Hematopoietic multipotent progenitor cell treated with erythropoietin and hydrocortisone succinate and interleukin-3 and kit ligand, for 17 days (in vitro differentiated cells): Measurements from ENCODE around the gene TMEM131L.

Experiments used
- DNase-seq: peaks from one replicate; pipeline ENCODE4 v3.0.0-alpha.2; 2015; ENCODE audit warnings: low spot score

The TMEM131L gene

DNA sequence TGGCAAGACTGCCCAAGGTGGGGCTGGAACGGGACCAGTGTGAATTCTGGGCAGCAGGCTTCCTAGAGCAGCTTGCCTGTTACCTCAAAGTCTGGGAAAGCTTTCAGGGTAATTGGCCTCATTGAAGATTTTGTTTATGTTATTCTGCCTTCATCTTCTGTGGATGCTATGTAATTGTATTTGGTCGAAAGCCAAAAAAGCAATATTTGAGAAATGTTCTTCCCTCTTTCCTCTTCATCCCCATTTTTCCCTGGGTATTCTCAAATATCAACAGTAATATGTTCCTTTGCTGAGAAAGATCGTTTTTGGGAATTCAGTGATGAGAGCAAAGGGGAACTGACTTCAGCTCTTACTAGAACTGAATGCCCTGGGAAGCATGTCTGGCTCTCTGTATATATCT, 12.9 kb downstream of the TMEM131L start:
- peak; percentile 67 for DNase-seq

DNA sequence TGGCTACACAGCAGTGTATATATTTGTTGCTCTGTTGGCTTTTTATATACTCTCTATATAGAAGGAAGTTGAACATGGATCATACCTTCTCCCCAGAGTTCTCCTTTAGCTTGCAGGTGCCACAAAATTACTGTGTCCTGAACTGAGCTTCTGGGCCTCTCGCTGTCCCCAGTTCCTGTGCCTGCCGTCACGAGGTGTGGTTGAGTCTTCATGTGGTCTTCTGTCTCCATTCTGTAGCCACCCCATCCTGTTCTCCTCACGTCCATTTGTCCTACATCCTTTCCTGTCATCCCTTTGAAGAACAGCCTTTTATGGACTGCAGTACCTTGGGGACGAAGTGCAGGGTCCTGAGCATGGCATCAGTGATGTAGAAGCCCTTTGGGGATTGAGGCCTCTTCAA, 14.5 kb downstream of the TMEM131L start:
- no peak for DNase-seq

DNA sequence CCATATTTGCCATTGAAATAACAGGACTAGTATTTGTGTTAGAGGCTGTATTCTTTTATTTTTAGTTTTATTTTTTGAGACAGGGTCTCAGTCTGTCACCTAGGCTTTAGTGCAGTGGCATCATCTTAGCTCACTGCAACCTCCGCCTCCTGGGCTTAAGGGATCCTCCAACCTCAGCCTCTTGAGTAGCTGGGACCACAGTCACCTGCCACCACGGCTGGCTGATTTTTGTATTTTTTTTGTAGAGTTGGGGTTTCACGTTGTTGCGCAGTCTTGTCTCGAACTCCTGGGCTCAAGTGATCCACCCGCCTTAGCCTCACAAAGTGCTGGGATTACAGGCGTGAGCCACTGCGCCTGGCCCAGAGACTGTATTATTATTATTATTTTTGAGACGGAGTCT, 15.3 kb downstream of the TMEM131L start:
- no peak for DNase-seq

DNA sequence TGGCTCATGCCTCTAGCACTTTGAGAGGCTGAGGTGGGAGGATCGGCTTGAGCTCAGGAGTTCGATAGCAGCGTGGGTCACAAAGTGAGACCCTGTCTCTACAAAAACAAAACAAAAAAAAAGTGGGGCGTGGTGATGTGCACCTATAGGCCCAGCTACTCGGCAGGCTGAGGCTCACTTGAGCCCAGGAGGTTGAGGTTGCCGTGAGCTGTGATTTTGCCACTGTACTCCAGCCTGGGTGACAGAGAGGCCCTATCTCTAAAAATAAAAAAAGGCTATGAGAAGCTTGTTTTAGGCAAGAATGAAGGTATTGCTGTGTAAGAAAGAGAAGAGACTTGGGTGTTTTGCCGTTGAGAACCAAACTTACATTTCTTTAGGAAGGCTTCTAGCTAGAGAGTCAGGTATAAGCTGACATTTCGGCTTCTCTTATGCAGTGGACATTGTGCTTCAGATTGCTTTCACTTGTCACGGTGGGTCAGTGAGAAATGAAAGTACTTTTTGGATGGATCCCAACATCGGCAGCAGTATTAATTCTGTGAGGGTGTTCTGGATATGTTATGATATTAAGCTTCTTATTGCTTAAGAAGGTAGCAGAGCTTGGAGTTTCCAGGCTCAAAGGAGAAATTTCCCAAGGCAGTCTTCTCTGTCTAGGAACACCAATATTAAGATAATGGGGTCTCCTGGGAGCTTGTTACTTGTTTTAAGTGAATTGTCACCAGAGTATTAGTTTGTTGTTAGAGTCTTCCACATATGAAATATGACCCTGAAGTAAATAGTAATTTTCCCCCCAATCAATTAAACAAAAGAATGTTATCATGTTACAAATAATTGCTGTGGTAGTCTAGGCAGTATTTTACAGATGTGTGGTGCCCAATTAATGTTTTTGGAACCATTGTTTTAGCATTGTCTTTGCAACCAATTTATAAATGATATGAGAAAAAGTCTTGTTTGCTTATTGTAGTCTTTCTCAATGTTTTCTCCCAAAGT, 17.6 kb downstream of the TMEM131L start:
- DNase-seq, result no peak

DNA sequence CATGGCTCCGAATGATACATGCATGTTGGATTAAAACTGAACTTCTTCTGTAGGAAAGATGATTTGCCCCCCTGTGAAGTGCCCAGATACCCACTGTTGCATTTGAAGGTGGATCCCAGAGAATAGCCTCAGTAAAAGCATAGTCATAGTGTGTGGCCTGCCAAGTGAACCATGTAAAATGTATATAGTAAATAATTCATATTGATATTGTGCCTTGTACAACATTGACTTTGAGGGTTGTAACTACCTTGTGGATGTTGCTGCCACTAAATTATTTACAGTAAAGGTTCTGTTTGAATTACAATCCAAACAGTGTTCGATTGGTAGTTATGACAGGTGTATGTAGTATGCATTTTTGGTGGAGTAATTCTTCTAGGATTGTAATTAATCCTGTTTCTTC, 19.2 kb downstream of the TMEM131L start:
- DNase-seq, result no peak

DNA sequence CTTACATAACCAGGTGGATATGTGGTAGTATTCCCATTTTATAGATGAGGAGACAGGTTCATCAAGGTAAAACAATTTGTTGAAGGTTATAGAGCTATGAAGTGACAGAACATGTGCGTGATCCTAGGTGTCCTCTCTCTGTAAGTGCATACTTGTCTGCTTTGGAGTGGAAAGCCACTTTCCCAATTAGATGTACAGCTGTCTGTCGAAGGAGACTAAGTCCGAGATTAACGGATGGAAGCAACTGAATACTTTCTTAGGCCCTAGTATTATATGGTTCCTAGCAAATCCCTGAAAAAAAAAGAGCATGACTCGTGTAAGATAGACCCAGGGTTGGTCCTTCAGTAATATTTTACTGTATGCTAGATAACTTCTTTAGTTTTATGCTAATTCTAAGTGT, 19.7 kb downstream of the TMEM131L start:
- no peak for DNase-seq

DNA sequence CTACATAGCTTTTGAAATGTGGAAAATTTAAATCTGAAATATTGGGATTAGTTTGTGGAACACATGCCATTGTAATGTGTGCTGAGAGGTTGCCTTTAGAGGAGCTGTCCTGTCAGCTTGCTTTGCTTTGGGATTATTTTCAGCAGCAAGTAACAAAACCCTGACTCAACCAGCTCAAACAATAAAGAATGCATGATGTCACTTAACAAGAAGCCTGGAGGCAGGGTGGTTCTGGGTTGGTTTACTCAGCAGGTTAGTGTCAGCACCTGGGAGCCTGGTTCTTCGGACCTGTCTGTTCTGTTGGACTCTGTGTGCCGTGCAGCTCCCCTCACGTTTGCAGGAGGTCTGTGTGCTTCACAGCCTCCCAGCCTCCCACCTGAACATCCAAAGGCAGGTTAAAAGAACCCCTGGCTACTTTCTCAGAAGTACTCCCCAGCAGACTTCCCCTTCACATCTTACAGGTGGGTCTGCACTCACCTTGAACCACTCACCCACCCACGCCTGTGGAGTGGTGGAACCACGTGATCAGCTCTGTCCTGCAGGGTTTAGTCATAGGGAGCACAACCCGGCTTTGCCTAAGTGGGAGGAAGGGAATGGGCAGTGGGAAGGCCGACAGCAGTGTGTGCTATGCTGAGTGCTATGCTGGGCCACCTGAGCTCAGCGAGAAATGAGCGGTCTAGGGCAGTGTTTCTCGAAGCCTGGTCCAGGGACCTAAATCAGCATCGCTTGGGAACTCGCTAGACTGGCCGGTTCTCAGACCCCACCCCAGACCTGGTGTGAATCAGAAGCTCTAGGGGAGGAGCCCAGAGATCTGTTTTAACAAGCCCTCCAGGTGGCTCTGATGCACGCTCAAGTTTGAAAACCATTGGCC, 20.4 kb downstream of the TMEM131L start:
- DNase-seq, result no peak

DNA sequence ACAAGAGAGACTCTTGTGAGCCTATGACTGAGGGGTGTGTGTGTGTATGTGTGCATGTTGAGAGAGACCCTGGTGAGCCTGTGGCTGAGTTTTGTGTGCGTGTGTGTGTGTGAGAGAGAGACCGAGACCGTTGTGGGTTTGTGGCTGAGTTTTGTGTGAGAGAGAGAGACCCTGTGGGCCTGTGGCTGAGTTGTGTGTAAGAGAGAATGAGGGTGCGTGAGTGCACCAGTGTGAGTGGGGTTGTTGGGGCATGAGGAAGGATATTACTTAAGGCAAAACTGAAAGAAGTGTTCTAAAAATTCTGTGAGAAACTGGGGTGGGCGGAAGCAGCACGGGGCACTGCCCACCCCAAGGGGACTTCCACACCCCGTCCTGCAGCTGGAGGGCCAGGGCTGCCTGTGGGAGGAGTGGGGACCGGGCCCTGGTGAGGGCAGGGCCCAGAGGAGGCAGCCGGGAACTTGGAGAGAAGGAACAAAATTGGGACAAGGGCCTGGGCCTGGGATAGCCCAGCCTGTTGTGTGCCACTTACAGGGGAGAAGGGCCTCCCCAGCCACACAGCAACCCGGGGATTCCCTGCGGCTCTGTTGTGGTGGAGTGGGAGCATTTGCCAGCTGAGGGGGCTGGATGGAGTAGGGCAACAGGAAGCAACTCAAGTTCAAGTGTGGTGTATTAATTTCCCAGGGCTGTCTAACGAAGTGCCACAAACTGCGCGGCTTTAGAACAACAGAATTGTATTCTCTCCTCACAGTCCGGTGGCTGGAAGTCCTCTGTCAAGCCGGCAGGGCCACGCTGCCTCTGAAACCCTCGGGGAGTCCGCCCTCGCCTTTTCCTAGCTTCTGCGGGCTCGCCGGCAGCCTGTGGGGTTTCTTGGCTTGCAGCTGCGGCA, 22.1 kb downstream of the TMEM131L start:
- DNase-seq, result no peak

DNA sequence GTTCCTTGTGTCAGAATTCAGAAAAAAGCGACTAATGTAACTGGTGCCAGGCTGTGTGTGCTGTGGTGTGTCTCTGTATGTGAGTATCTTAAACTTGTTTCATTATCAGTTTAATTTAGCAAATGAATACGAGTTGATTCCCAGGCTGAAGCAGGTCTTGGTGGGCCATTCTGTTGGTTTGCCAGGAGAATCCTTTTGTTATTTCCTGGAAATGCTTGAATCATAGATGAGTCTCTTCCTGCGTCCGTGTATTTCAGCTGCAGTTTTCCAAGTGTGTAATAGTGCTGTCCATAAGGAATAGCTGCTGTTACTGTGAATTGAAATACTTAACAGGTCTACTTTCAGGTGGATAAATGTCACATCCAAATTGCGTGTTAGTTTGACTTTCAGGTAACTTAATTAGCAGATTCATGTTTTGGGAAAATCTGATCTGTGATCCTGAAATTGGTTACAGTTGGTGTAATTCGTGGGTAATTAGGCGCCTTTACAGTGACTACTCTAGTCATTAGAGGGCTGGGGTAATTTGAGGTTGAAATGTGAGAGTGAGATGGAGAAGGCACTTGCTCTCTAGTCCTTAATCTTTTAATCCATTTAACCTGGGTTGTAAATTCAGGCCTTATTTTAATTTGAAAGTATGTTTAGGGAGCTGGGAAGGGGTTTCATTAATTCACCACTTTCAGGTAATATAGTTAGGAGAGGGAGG, 23.8 kb downstream of the TMEM131L start:
- no peak for DNase-seq

DNA sequence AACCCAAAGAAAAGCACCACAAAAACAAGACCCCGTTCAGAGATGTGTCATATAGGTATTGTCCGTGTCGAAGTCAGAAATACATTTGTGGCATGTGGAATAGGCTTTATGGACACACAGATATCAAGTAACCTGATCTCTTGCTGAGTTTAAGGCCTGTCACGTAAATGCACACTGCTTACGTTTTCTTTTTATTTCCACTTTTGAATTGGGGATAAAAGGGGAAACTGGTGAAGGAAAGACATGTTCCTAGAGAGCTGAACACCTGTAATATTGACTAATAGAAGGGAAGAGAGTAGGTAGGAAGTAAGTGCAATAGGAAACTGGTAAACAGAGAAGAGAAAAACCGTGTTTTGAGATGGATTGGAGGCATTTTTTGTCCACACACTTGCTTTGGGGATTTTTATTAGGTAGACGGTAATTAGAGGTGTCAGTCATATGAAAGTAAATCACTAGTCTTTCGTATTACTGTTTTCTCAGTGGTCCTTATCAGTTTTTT, 24.9 kb downstream of the TMEM131L start:
- DNase-seq, result no peak

DNA sequence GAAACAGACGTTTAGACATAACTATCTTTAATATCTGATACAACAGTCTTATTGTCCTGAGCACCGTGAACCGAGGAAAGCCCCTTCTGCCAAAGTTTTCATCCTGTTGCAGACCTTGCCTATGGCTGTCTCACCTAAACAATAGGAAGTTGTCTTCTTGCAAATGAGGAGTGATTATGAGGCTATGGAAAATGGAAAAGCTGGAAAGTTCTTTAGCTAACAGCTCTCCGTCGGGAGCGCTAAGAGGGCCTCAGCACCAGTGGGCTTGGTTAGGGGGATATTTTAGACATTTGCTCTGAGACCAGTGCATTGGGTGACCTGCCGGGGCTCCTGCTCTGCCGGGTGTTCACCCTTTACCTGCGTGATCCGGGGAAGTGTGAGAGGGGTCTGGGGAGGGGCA, 28.4 kb downstream of the TMEM131L start:
- no peak for DNase-seq

DNA sequence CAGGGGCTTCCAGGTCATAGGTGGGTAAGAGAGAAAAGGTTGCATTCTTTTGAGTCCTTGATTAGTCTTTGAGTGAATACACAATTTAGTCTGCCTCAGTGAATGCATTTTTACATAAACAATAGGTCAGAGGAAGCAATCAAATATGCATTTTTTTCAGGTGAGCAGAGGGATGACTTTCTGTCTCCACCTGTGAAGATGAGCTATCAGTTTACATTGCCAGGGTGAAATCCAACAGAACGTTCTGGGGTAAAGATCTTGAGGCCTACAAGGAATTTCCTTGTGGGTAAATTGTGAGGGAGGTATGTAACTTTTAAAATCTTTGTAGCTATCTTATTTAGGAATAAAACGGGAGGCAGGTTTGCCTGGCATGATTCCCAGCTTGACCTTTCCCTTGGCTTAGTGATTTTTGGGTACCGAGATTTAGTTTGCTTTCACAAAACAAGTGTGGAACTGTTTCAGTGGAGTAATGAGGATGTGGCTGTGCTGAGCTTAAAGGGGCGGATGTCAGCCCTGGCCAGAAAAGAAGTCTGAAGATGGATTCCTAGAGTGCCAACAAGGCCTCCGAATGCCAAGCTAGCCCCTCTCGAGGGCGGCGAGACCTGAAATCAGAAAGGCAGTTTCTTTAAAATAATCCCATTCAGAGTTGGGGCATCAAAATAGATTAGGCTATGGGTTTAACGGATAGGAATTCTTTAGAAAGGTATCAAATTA, 29.5 kb downstream of the TMEM131L start:
- DNase-seq, result no peak

DNA sequence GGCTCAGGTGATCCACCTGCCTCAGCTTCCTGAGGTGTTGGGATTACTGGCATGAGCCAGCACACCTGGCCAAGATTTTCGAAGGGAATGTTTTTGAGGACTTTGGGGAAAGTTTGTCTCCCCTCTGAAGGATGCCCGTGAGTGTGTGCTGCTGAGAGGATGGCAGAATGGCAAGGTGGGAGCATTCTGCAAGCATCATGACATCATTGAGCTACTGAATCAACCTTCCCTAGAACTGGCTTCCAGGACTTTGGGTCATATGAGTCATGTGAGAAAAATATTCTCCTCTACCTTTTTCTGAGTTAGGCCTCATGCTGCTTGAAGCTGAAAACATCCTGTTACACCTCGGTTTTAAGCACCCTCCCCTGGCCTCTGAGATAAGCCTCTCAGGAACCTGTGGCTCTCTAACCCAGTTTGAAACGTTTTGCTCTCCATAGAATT, 31.0 kb downstream of the TMEM131L start:
- peak; percentile 57 for DNase-seq

DNA sequence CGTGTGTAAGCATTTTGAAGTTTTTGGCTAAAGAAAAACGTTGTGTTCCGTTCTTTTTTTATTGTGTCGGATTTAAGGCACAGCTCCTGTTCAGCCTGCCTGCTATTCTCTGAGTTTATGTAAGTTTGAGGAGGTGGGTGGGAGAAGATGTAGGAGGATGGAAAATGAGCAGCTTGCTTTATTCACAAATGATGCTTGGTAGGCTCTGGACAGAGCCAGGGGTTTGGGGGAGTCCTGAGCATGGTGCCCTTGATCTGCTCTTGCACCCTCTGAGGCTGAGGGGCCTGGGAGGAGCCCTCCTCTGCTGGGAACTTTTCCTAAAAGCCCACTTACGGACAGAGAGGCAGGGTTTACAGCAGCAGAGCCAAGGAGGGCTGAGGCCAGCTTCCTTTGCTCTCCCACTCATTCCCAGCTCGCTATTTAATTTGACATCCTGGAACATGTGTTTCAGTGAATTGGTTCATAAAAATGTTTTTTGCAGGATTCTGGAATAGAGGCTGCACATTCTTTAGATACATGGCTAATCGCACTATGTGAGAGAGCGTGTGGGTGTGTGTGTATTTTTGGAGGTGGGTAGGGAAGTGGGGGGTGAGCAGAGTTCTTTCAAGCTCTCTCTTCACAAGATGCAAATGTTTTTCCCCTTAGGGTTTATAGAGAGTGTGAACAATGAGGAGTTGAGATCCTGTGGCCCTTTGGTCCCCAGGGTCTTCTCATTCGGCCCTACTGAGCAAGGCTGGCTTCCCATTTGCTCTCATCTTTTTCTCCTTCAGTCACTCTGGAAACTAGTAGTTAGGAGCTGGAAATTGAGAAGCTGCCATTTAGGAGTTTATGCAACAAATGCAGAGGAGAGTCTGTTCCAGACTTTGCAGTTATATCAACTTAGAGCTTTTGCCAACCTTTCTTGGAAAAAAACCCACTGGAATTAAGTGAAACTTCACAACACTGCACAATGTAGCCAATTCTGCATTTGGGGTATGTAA, 32.1 kb downstream of the TMEM131L start:
- no peak for DNase-seq

DNA sequence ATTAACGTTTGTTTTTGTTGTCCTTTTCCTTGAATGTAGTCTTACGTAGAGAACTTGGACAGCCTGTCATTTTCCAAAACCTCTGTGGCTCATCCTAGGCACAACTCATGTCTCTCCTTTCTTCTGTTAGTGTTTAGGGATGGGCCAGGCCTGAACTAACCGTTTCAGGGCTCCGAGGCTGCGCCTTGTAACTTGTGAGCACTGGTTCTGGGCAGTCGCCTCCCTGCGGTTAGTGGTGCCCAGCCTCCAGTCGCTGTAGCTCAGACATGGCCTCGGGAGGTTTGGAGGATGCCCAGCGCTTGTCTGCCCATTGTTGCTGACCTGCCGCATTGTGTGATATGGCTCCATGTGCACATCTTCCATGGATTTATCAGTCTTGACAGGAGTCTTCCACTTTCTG, 32.8 kb downstream of the TMEM131L start:
- DNase-seq, result no peak

DNA sequence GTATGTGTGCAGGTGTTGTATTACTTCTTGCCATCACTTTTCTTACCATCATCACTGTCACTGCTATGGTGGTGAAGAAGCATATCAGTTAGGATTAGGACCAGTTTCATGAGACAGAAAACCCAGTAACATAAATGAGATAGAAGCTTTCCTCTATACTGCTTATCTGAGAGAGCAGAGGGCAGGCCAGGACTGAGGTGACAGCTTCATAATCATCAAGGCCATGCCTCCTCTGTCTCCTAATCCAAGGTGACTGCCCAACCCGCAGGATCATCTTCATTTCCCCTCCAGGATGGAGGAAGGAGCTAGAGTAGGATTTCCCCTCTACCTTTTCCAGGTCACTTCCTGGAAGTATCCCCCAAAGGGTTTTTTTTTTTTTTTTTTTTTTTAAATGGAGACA, 35.4 kb downstream of the TMEM131L start:
- DNase-seq, result peak; percentile 51

DNA sequence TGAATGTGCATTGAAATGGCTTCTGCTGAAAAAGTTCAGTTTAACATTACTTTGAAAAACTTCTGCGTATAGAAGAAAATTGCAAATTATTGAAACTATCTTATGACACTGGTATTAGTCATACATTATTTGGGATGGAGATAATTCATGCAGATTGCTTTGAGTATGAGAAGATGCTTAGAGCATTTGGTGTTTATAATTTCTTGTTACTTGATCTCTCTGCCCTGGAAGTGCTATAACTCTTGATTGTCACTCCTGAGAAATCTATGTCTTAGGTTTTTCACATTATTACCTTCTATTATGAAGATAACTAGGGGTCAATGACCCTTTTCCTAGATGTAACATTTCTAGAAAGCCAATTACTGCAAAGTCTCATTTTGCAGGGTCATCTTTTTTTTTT, 36.4 kb downstream of the TMEM131L start:
- no peak for DNase-seq

DNA sequence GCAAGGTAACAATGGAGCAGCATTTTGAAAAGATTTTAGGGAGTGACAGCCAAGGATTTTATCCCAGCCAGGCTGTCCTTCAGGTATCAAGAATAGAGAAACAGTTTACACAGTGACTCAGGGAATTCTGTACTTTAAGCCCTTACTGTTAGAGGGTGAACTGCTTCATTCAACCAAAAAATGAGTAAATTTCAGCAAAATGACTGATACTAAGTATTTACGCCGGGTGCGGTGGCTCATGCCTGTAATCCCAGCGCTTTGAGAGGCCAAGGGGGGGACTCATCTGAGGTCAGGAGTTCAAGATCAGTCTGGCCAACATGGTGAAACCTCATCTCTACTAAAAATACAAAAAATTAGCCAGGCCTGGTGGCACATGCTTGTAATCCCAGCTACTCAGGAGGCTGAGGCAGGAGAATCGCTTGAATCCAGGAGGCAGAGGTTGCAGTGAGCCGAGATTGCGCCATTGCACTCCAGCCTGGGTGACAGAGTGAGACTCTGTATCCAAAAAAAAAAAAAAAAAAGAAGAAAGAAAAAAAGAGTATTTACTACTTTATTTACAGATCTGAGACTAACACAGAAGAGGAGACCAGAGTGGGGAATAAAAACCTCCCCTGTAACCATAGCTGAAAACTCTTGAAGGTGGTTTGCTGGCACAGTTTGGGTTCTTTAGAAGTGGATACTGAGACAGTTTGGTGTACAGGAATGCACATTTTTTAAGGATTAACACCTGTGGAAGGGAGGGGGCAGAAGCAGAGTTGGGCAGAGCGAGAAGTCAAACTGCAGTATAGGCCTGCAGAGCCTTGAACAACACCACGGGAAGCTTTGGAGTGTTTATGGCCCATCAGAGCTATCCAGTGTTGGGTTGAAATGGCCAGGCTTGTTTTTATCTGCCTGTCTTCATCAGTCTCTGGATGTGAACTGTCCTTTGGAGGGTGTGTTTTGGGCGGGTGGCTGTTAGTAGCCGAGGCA, 40.5 kb downstream of the TMEM131L start:
- peak; percentile 53 for DNase-seq
